Measurements from ENCODE around the gene SPHK1. TPM values are rescaled to one million over a fixed set of nuclear protein-coding genes. Genes with fewer than 3 reads are reported as not detected.

The SPHK1 gene
- polyA plus RNA-seq, 1 donor from 2014 or later = 2.7 TPM

GRCh38 chr17:76405967-76406647 is 21.7 kb downstream of the SPHK1 start:
- no peak overlapping the region for H2AFZ ChIP-seq (ENCODE audit: low read depth, low read length)
- no peak overlapping the region for H3K9ac ChIP-seq (ENCODE audit: low read length)
- H3K4me3 ChIP-seq (ENCODE audit: low read length) = no peak overlapping the region
- H3K36me3 ChIP-seq (ENCODE audit: insufficient read depth, low read length) = no peaks in the 10 kb centered on the region
- no peaks in the 10 kb centered on the region for H3K27me3 ChIP-seq (ENCODE audit: insufficient read depth, low read depth, low read length)
- H4K20me1 ChIP-seq (ENCODE audit: insufficient read depth) = no peaks in the 10 kb centered on the region
- H3K9me3 ChIP-seq (ENCODE audit: low read length) = no peaks in the 10 kb centered on the region
- H3K27ac ChIP-seq (ENCODE audit: low read length) = no peak overlapping the region
- H3K9me2 ChIP-seq (ENCODE audit: insufficient read depth, low read length) = no peaks in the 10 kb centered on the region
- H3F3A ChIP-seq (ENCODE audit: insufficient read depth, low read length, poor library complexity, severe bottlenecking) = no peaks in the 10 kb centered on the region
- H3K4me2 ChIP-seq (ENCODE audit: low read length) = no peak overlapping the region
- H3K79me2 ChIP-seq (replicated peaks; ENCODE audit: insufficient read depth, low read length) = peaks cover 3% of the 10 kb centered on the region
- TF ChIP-seq RAD21 (conservative IDR thresholded peaks at IDR 0.05) (no peak), EP300 (conservative IDR thresholded peaks at IDR 0.05; ENCODE audit: poor library complexity, severe bottlenecking) (no peak), CTCF (IDR thresholded peaks at IDR 0.05; ENCODE audit: poor library complexity, severe bottlenecking) (no peak), EZH2 (IDR thresholded peaks at IDR 0.05; ENCODE audit: borderline replicate concordance, insufficient read depth, low read length, poor library complexity, severe bottlenecking) (no peak), TAF1 (IDR thresholded peaks at IDR 0.05; ENCODE audit: low read depth) (no peak), REST (IDR thresholded peaks at IDR 0.05; ENCODE audit: borderline replicate concordance) (no peak), MXI1 (conservative IDR thresholded peaks at IDR 0.05; ENCODE audit: poor library complexity, severe bottlenecking) (no peak), POLR2AphosphoS5 (IDR thresholded peaks at IDR 0.05) (no peak), SMC3 (conservative IDR thresholded peaks at IDR 0.05; ENCODE audit: poor library complexity) (no peak)

GRCh38 chr17:76407509-76407908 is 23.1 kb downstream of the SPHK1 start:
- Histone ChIP-seq H3K36me3 (ENCODE audit: insufficient read depth, low read length) (no peaks in the 10 kb centered on the region), H3K9me2 (ENCODE audit: insufficient read depth, low read length) (no peaks in the 10 kb centered on the region), H3K4me3 (ENCODE audit: low read length) (no peak overlapping the region), H3F3A (ENCODE audit: insufficient read depth, low read length, poor library complexity, severe bottlenecking) (no peaks in the 10 kb centered on the region), H3K4me2 (ENCODE audit: low read length) (no peak overlapping the region), H4K20me1 (ENCODE audit: insufficient read depth) (no peaks in the 10 kb centered on the region), H3K9me3 (ENCODE audit: low read length) (no peaks in the 10 kb centered on the region), H3K27me3 (ENCODE audit: insufficient read depth, low read depth, low read length) (no peaks in the 10 kb centered on the region), H3K9ac (ENCODE audit: low read length) (no peak overlapping the region), H3K27ac (ENCODE audit: low read length) (no peak overlapping the region), H2AFZ (ENCODE audit: low read depth, low read length) (no peak overlapping the region), H3K79me2 (replicated peaks; ENCODE audit: insufficient read depth, low read length) (peaks cover 3% of the 10 kb centered on the region)
- TF ChIP-seq EZH2 (IDR thresholded peaks at IDR 0.05; ENCODE audit: borderline replicate concordance, insufficient read depth, low read length, poor library complexity, severe bottlenecking) (no peak), TAF1 (IDR thresholded peaks at IDR 0.05; ENCODE audit: low read depth) (no peak), REST (IDR thresholded peaks at IDR 0.05; ENCODE audit: borderline replicate concordance) (no peak), POLR2AphosphoS5 (IDR thresholded peaks at IDR 0.05) (no peak), EP300 (conservative IDR thresholded peaks at IDR 0.05; ENCODE audit: poor library complexity, severe bottlenecking) (no peak), RAD21 (conservative IDR thresholded peaks at IDR 0.05) (no peak)

All from neural cell (in vitro differentiated cells).